GM23338 (cell line): Measurements from ENCODE around the gene FFAR3. TPM values are rescaled to one million over a fixed set of nuclear protein-coding genes. Genes with fewer than 3 reads are reported as not detected.
A peak's percentile ranks its signal among the peaks of the same experiment; 100 is the strongest.

Experiments
- ATAC-seq: fragments of 200-7000 bp; cut with Tn5 transposase; 3 replicates; pipeline ENCODE4 v1.9.1; 2020
- DNase-seq: peaks from one replicate; pipeline ENCODE4 v3.0.0-alpha.2; 2015; ENCODE audit warnings: low spot score
- H2AFZ ChIP-seq: fragments of 200-600 bp; sonication (generic); 2 replicates; pipeline ENCODE4 v1.8.0; 2016; ENCODE audit warnings: antibody characterized with exemption, mild to moderate bottlenecking, moderate library complexity
- H3F3A ChIP-seq: fragments of 200-600 bp; sonication (generic); replicated peaks from 2 replicates; pipeline ENCODE4 v1.8.0; 2017; ENCODE audit warnings: antibody characterized with exemption, mixed run types, low read depth
- H3K27ac ChIP-seq: fragments of 200-600 bp; sonication (generic); 2 replicates; pipeline ENCODE4 v1.6.1; 2016; ENCODE audit warnings: low read depth
- H3K27me3 ChIP-seq: fragments of 200-600 bp; sonication (generic); 2 replicates; pipeline ENCODE4 v1.8.0; 2016; ENCODE audit warnings: mild to moderate bottlenecking, mixed run types, moderate library complexity; ENCODE audit not compliant: insufficient read depth
- H3K36me3 ChIP-seq: fragments of 200-600 bp; sonication (generic); 2 replicates; pipeline ENCODE4 v1.8.0; 2016; ENCODE audit warnings: mild to moderate bottlenecking; ENCODE audit not compliant: insufficient read depth
- H3K4me1 ChIP-seq: fragments of 200-600 bp; sonication (generic); 2 replicates; pipeline ENCODE4 v1.8.0; 2016; ENCODE audit warnings: mild to moderate bottlenecking, moderate library complexity; ENCODE audit not compliant: insufficient read depth
- H3K4me2 ChIP-seq: fragments of 200-600 bp; sonication (generic); 2 replicates; pipeline ENCODE4 v1.7.1; 2017; ENCODE audit warnings: mixed run types
- H3K4me3 ChIP-seq: fragments of 200-600 bp; sonication (generic); 2 replicates; pipeline ENCODE4 v1.6.1; 2016; ENCODE audit warnings: mixed run types
- H3K79me2 ChIP-seq: fragments of 200-600 bp; sonication (generic); replicated peaks from 2 replicates; pipeline ENCODE4 v1.8.0; 2017; ENCODE audit warnings: mild to moderate bottlenecking; ENCODE audit not compliant: insufficient read depth
- H3K9me2 ChIP-seq: fragments of 200-600 bp; sonication (generic); 2 replicates; pipeline ENCODE4 v1.8.0; 2017; ENCODE audit not compliant: insufficient read depth
- H4K20me1 ChIP-seq: fragments of 200-600 bp; sonication (generic); replicated peaks from 2 replicates; pipeline ENCODE4 v1.8.0; 2017; ENCODE audit warnings: mild to moderate bottlenecking; ENCODE audit not compliant: insufficient read depth
- H3K27ac Mint-ChIP-seq: 2 replicates; pipeline ENCODE4 v1.8.0; 2020; ENCODE audit warnings: inconsistent platforms, mild to moderate bottlenecking, moderate library complexity, mixed read lengths
- H3K27me3 Mint-ChIP-seq: 3 replicates; pipeline ENCODE4 v1.8.0; 2022; ENCODE audit warnings: low read depth, mild to moderate bottlenecking, moderate library complexity, mixed read lengths, inconsistent platforms; ENCODE audit not compliant: insufficient read depth, poor library complexity
- H3K36me3 Mint-ChIP-seq: 3 replicates; pipeline ENCODE4 v1.8.0; 2021; ENCODE audit warnings: low read depth, mild to moderate bottlenecking, inconsistent platforms, moderate library complexity, mixed read lengths
- H3K4me1 Mint-ChIP-seq: 3 replicates; pipeline ENCODE4 v1.8.0; 2020; ENCODE audit warnings: mild to moderate bottlenecking, inconsistent platforms, mixed read lengths
- H3K4me3 Mint-ChIP-seq: 3 replicates; pipeline ENCODE4 v1.8.0; 2021; ENCODE audit warnings: moderate library complexity, mild to moderate bottlenecking, inconsistent platforms, mixed read lengths
- H3K9me3 Mint-ChIP-seq: 3 replicates; pipeline ENCODE4 v1.8.0; 2020; ENCODE audit warnings: moderate library complexity, mild to moderate bottlenecking, inconsistent platforms, mixed read lengths
- EZH2phosphoT487 ChIP-seq: fragments of 200-600 bp; sonication (generic); IDR thresholded peaks from one replicate; pipeline ENCODE4 v1.8.1; 2018; ENCODE audit warnings: antibody characterized with exemption; ENCODE audit not compliant: unreplicated experiment
- POLR2AphosphoS5 ChIP-seq: IDR thresholded peaks from 2 replicates; pipeline ENCODE4 v1.6.1; 2016; ENCODE audit warnings: antibody characterized with exemption, low read depth
- polyA plus RNA-seq: library from polyadenylated mRNA; unstranded; fragments of >200 nt; fragmentation: Nextera tagmentation; extraction: Ambion mirVana; gene quantifications from 2 replicates; pipeline ENCODE4 v1.2.1, GENCODE V29; 2016
- total RNA-seq: library from RNA; depleted of rRNA; stranded (reverse); fragments of >200 nt; shearing (Covaris generic); gene quantifications from 2 replicates; pipeline ENCODE4 v1.2.3, GENCODE V29; 2014
- TF ChIP-seq, protein P1 (sequence below): fragments of 250-450 bp; sonication (Bioruptor Pico); IDR thresholded peaks from 2 replicates; pipeline ENCODE4 v1.5.0; 2020; ENCODE audit warnings: mild to moderate bottlenecking, moderate library complexity
- TF ChIP-seq, protein P2 (sequence below), 2 experiments: fragments of 200-600 bp in 1 of 2; sonication (generic) in 1 of 2; conservative IDR thresholded peaks; 2 replicates each; pipeline versions ENCODE4 v1.5.1 to v1.6.1; 2016 to 2017; ENCODE audit warnings: antibody characterized with exemption in 2 of 2, low read depth in 2 of 2, mild to moderate bottlenecking in 2 of 2, moderate library complexity in 1 of 2

The FFAR3 gene
- total and polyA plus RNA-seq, 2 experiments from 2014 or later: 0.35 TPM; not detected in 1

GRCh38 chr19:35322014-35322413, 36.2 kb upstream of the FFAR3 start (continued):
- TF ChIP-seq, protein P1, sequence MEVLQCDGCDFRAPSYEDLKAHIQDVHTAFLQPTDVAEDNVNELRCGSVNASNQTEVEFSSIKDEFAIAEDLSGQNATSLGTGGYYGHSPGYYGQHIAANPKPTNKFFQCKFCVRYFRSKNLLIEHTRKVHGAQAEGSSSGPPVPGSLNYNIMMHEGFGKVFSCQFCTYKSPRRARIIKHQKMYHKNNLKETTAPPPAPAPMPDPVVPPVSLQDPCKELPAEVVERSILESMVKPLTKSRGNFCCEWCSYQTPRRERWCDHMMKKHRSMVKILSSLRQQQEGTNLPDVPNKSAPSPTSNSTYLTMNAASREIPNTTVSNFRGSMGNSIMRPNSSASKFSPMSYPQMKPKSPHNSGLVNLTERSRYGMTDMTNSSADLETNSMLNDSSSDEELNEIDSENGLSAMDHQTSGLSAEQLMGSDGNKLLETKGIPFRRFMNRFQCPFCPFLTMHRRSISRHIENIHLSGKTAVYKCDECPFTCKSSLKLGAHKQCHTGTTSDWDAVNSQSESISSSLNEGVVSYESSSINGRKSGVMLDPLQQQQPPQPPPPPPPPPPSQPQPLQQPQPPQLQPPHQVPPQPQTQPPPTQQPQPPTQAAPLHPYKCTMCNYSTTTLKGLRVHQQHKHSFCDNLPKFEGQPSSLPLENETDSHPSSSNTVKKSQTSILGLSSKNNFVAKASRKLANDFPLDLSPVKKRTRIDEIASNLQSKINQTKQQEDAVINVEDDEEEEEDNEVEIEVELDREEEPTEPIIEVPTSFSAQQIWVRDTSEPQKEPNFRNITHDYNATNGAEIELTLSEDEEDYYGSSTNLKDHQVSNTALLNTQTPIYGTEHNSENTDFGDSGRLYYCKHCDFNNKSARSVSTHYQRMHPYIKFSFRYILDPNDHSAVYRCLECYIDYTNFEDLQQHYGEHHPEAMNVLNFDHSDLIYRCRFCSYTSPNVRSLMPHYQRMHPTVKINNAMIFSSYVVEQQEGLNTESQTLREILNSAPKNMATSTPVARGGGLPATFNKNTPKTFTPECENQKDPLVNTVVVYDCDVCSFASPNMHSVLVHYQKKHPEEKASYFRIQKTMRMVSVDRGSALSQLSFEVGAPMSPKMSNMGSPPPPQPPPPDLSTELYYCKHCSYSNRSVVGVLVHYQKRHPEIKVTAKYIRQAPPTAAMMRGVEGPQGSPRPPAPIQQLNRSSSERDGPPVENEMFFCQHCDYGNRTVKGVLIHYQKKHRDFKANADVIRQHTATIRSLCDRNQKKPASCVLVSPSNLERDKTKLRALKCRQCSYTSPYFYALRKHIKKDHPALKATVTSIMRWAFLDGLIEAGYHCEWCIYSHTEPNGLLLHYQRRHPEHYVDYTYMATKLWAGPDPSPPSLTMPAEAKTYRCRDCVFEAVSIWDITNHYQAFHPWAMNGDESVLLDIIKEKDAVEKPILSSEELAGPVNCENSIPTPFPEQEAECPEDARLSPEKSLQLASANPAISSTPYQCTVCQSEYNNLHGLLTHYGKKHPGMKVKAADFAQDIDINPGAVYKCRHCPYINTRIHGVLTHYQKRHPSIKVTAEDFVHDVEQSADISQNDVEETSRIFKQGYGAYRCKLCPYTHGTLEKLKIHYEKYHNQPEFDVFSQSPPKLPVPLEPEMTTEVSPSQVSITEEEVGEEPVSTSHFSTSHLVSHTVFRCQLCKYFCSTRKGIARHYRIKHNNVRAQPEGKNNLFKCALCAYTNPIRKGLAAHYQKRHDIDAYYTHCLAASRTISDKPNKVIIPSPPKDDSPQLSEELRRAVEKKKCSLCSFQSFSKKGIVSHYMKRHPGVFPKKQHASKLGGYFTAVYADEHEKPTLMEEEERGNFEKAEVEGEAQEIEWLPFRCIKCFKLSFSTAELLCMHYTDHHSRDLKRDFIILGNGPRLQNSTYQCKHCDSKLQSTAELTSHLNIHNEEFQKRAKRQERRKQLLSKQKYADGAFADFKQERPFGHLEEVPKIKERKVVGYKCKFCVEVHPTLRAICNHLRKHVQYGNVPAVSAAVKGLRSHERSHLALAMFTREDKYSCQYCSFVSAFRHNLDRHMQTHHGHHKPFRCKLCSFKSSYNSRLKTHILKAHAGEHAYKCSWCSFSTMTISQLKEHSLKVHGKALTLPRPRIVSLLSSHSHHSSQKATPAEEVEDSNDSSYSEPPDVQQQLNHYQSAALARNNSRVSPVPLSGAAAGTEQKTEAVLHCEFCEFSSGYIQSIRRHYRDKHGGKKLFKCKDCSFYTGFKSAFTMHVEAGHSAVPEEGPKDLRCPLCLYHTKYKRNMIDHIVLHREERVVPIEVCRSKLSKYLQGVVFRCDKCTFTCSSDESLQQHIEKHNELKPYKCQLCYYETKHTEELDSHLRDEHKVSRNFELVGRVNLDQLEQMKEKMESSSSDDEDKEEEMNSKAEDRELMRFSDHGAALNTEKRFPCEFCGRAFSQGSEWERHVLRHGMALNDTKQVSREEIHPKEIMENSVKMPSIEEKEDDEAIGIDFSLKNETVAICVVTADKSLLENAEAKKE: no peak
- TF ChIP-seq EZH2phosphoT487: no peak
- TF ChIP-seq, protein P2, sequence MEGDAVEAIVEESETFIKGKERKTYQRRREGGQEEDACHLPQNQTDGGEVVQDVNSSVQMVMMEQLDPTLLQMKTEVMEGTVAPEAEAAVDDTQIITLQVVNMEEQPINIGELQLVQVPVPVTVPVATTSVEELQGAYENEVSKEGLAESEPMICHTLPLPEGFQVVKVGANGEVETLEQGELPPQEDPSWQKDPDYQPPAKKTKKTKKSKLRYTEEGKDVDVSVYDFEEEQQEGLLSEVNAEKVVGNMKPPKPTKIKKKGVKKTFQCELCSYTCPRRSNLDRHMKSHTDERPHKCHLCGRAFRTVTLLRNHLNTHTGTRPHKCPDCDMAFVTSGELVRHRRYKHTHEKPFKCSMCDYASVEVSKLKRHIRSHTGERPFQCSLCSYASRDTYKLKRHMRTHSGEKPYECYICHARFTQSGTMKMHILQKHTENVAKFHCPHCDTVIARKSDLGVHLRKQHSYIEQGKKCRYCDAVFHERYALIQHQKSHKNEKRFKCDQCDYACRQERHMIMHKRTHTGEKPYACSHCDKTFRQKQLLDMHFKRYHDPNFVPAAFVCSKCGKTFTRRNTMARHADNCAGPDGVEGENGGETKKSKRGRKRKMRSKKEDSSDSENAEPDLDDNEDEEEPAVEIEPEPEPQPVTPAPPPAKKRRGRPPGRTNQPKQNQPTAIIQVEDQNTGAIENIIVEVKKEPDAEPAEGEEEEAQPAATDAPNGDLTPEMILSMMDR (conservative IDR thresholded peaks at IDR 0.05; ENCODE audit: low read depth in 2 of 2): no peak

GRCh38 chr19:35327642-35328041, 30.6 kb upstream of the FFAR3 start:
- ATAC-seq: peak; percentile 96
- peaks cover 7% of the 10 kb centered on the region for H3K4me1 Mint-ChIP-seq
- H2AFZ ChIP-seq: no peak overlapping the region
- H3K27me3 ChIP-seq: no peaks in the 10 kb centered on the region
- H3F3A ChIP-seq: no peaks in the 10 kb centered on the region
- no peaks in the 10 kb centered on the region; the same call in 2 of the 3 replicates for H3K9me3 Mint-ChIP-seq
- H3K4me3 ChIP-seq: no peak overlapping the region
- no peak overlapping the region for H3K27ac Mint-ChIP-seq
- H3K79me2 ChIP-seq: no peaks in the 10 kb centered on the region
- no peaks in the 10 kb centered on the region for H4K20me1 ChIP-seq
- H3K36me3 Mint-ChIP-seq: no peaks in the 10 kb centered on the region
- peaks cover 2% of the 10 kb centered on the region for H3K27me3 Mint-ChIP-seq
- TF ChIP-seq POLR2AphosphoS5: no peak
- TF ChIP-seq, protein P2 (conservative IDR thresholded peaks at IDR 0.05; ENCODE audit: low read depth in 2 of 2): peak; percentile 58 to 66
- no peaks in the 10 kb centered on the region for H3K36me3 ChIP-seq
- no peak overlapping the region for H3K27ac ChIP-seq
- H3K4me2 ChIP-seq: no peak overlapping the region
- DNase-seq: peak; percentile 63
- H3K9me2 ChIP-seq: no peaks in the 10 kb centered on the region
- H3K4me1 ChIP-seq: no peaks in the 10 kb centered on the region
- H3K4me3 Mint-ChIP-seq: no peak overlapping the region; the same call in 2 of the 3 replicates
